CD4-positive, alpha-beta memory T cell (primary cell): Measurements from ENCODE around the gene RAPGEF2. TPM values are rescaled to one million over a fixed set of nuclear protein-coding genes. Genes with fewer than 3 reads are reported as not detected.

Source experiments
- CTCF ChIA-PET: fragments of 350-600 bp; sonication (Branson Sonifier 250); formaldehyde crosslinking; loops from one replicate; lab custom pipeline; 2021; ENCODE audit warnings: inconsistent platforms; ENCODE audit not compliant: partially characterized antibody; lab: Charles Lee
- POLR2A ChIA-PET: fragments of 350-600 bp; sonication (Branson Sonifier 250); formaldehyde crosslinking; loops from one replicate; lab custom pipeline; 2021; ENCODE audit not compliant: partially characterized antibody; lab: Charles Lee
- DNase-seq, 5 donors: peaks; one replicate each; pipeline versions ENCODE4 v3.0.0 to v3.0.0-alpha.2; 2020 to 2022; ENCODE audit warnings: mixed read lengths in 1 of 5
- H3K27ac ChIP-seq: one replicate; pipeline ENCODE4 v1.7.0; 2013; ENCODE audit warnings: low read depth, low read length
- H3K27me3 ChIP-seq: 2 replicates; pipeline ENCODE4 v1.7.0; 2013; ENCODE audit warnings: mild to moderate bottlenecking, low read length, moderate library complexity; ENCODE audit not compliant: insufficient read depth
- H3K36me3 ChIP-seq: 2 replicates; pipeline ENCODE4 v1.7.0; 2013; ENCODE audit warnings: mild to moderate bottlenecking, low read length, moderate library complexity; ENCODE audit not compliant: insufficient read depth
- H3K4me1 ChIP-seq: 2 replicates; pipeline ENCODE4 v1.7.0; 2013; ENCODE audit warnings: mild to moderate bottlenecking, low read length, moderate library complexity; ENCODE audit not compliant: insufficient read depth
- H3K4me3 ChIP-seq, 2 donors: one replicate each; pipeline ENCODE4 v1.7.0; 2013; ENCODE audit warnings: low read length in 2 of 2, mild to moderate bottlenecking in 1 of 2
- H3K9me3 ChIP-seq, 2 donors: one replicate each; pipeline ENCODE4 v1.7.0; 2013; ENCODE audit warnings: low read length in 2 of 2, control low read depth in 1 of 2; ENCODE audit not compliant: control insufficient read depth in 1 of 2
- H3K27ac Mint-ChIP-seq, 7 donors: one replicate each; pipeline ENCODE4 v1.8.0; 2020 to 2021; ENCODE audit warnings: mixed read lengths in 7 of 7, mild to moderate bottlenecking in 6 of 7, inconsistent platforms in 3 of 7, moderate library complexity in 3 of 7
- H3K27me3 Mint-ChIP-seq, 2 donors: one replicate each; pipeline ENCODE4 v1.8.0; 2020 to 2021; ENCODE audit warnings: mixed read lengths in 2 of 2
- H3K36me3 Mint-ChIP-seq, 2 donors: one replicate each; pipeline ENCODE4 v1.8.0; 2020 to 2021; ENCODE audit warnings: mixed read lengths in 2 of 2, inconsistent platforms in 1 of 2, mild to moderate bottlenecking in 1 of 2
- H3K4me1 Mint-ChIP-seq, 4 donors: one replicate each; pipeline ENCODE4 v1.8.0; 2020 to 2021; ENCODE audit warnings: mixed read lengths in 4 of 4, mild to moderate bottlenecking in 1 of 4
- H3K4me3 Mint-ChIP-seq, 8 donors: one replicate each; pipeline ENCODE4 v1.8.0; 2020 to 2021; ENCODE audit warnings: mixed read lengths in 8 of 8, mild to moderate bottlenecking in 7 of 8, moderate library complexity in 6 of 8, inconsistent platforms in 3 of 8
- H3K9me3 Mint-ChIP-seq, 8 donors: one replicate each; pipeline ENCODE4 v1.8.0; 2020 to 2021; ENCODE audit warnings: mixed read lengths in 8 of 8, mild to moderate bottlenecking in 5 of 8, inconsistent platforms in 3 of 8, moderate library complexity in 1 of 8
- intact Hi-C: fragments of 100-400 bp; cut with micrococcal nuclease; formaldehyde crosslinking; loops from one replicate; pipeline ENCODE4 v1.15.1; 2023
- polyA plus RNA-seq, 2 donors: library from polyadenylated mRNA; unstranded; fragments of 300-500 nt; fragmentation: Illumina TruSeq; gene quantifications; one replicate each; pipeline ENCODE4 v1.2.3, GENCODE V29; 2021
- total RNA-seq, 2 experiments: library from RNA; stranded (reverse); gene quantifications; one replicate each; pipeline ENCODE4 v1.2.3, GENCODE V29; 2021

RAPGEF2 gene
- total and polyA plus RNA-seq, 4 experiments from 2014 or later: 0.69 to 27.9 (median 12.1) TPM

GRCh38 chr4:159282329-159282728 lies 179.4 kb downstream of the RAPGEF2 start:
- Mint-ChIP-seq H3K9me3 (peaks cover 0 to 3% (median 0%) of the 10 kb centered on the region in 8 donors), H3K27me3 (no peaks in the 10 kb centered on the region), H3K4me1 (no peaks in the 10 kb centered on the region), H3K4me3 (no peak overlapping the region), H3K27ac (no peak overlapping the region), H3K36me3 (peaks cover 5 to 31% of the 10 kb centered on the region in 2 donors)
- no peak overlapping the region for H3K27ac ChIP-seq
- POLR2A ChIA-PET: no interaction called here
- intact Hi-C loops: no loop called here
- H3K36me3 ChIP-seq: no peaks in the 10 kb centered on the region
- no peaks in the 10 kb centered on the region for H3K4me1 ChIP-seq
- no peak overlapping the region for H3K4me3 ChIP-seq
- H3K9me3 ChIP-seq: no peaks in the 10 kb centered on the region
- CTCF ChIA-PET: no interaction called here
- H3K27me3 ChIP-seq: no peaks in the 10 kb centered on the region
- DNase-seq: no peak

GRCh38 chr4:159282944-159283343 lies 180.1 kb downstream of the RAPGEF2 start:
- POLR2A ChIA-PET: no interaction called here

GRCh38 chr4:159283696-159284095 lies 180.8 kb downstream of the RAPGEF2 start:
- POLR2A ChIA-PET: no interaction called here
- intact Hi-C loops: no loop called here

More at GRCh38 chr4:159282944-159283343, 180.1 kb downstream of the RAPGEF2 start:
- no peaks in the 10 kb centered on the region for H3K4me1 ChIP-seq
- Mint-ChIP-seq H3K4me1 (no peaks in the 10 kb centered on the region), H3K4me3 (no peak overlapping the region), H3K27ac (no peak overlapping the region), H3K36me3 (peaks cover 1 to 25% of the 10 kb centered on the region in 2 donors), H3K27me3 (no peaks in the 10 kb centered on the region), H3K9me3 (peaks cover 0 to 3% (median 0%) of the 10 kb centered on the region in 8 donors)
- intact Hi-C loops: no loop called here
- CTCF ChIA-PET: no interaction called here
- DNase-seq: no peak
- no peaks in the 10 kb centered on the region for H3K27me3 ChIP-seq
- H3K4me3 ChIP-seq: no peak overlapping the region
- no peaks in the 10 kb centered on the region for H3K9me3 ChIP-seq
- H3K36me3 ChIP-seq: no peaks in the 10 kb centered on the region
- H3K27ac ChIP-seq: no peak overlapping the region

GRCh38 chr4:159284113-159284512 lies 181.2 kb downstream of the RAPGEF2 start:
- no peaks in the 10 kb centered on the region for H3K9me3 ChIP-seq
- H3K4me3 Mint-ChIP-seq: no peak overlapping the region

More at GRCh38 chr4:159283696-159284095, 180.8 kb downstream of the RAPGEF2 start:
- Histone ChIP-seq H3K27ac (no peak overlapping the region), H3K36me3 (no peaks in the 10 kb centered on the region), H3K9me3 (no peaks in the 10 kb centered on the region), H3K4me3 (no peak overlapping the region), H3K27me3 (no peaks in the 10 kb centered on the region), H3K4me1 (no peaks in the 10 kb centered on the region)
- CTCF ChIA-PET: no interaction called here
- no peak overlapping the region for H3K4me3 Mint-ChIP-seq
- no peaks in the 10 kb centered on the region for H3K27me3 Mint-ChIP-seq
- peaks cover 1 to 24% of the 10 kb centered on the region in 2 donors for H3K36me3 Mint-ChIP-seq
- no peak for DNase-seq
- H3K9me3 Mint-ChIP-seq: peaks cover 0 to 3% (median 0%) of the 10 kb centered on the region in 8 donors
- no peaks in the 10 kb centered on the region for H3K4me1 Mint-ChIP-seq
- H3K27ac Mint-ChIP-seq: no peak overlapping the region

GRCh38 chr4:159284733-159285132 lies 181.9 kb downstream of the RAPGEF2 start:
- H3K27ac Mint-ChIP-seq: no peak overlapping the region
- H3K4me3 Mint-ChIP-seq: no peak overlapping the region
- Histone ChIP-seq H3K4me1 (no peaks in the 10 kb centered on the region), H3K36me3 (no peaks in the 10 kb centered on the region), H3K27me3 (no peaks in the 10 kb centered on the region), H3K9me3 (no peaks in the 10 kb centered on the region), H3K4me3 (no peak overlapping the region), H3K27ac (no peak overlapping the region)
- intact Hi-C loops: no loop called here
- POLR2A ChIA-PET: no interaction called here
- no peak for DNase-seq
- H3K9me3 Mint-ChIP-seq: peaks cover 0 to 3% (median 0%) of the 10 kb centered on the region in 8 donors
- no peaks in the 10 kb centered on the region for H3K4me1 Mint-ChIP-seq
- H3K36me3 Mint-ChIP-seq: peaks cover 1 to 19% of the 10 kb centered on the region in 2 donors
- CTCF ChIA-PET: no interaction called here
- H3K27me3 Mint-ChIP-seq: no peaks in the 10 kb centered on the region

More at GRCh38 chr4:159284113-159284512, 181.2 kb downstream of the RAPGEF2 start:
- Histone ChIP-seq H3K27me3 (no peaks in the 10 kb centered on the region), H3K4me3 (no peak overlapping the region), H3K4me1 (no peaks in the 10 kb centered on the region), H3K27ac (no peak overlapping the region), H3K36me3 (no peaks in the 10 kb centered on the region)
- ChIA-PET CTCF (no interaction called here), POLR2A (no interaction called here)
- Mint-ChIP-seq H3K36me3 (peaks cover 1 to 20% of the 10 kb centered on the region in 2 donors), H3K4me1 (no peaks in the 10 kb centered on the region), H3K27ac (no peak overlapping the region), H3K27me3 (no peaks in the 10 kb centered on the region), H3K9me3 (peaks cover 0 to 3% (median 0%) of the 10 kb centered on the region in 8 donors)
- intact Hi-C loops: no loop called here
- DNase-seq: no peak

GRCh38 chr4:159287767-159288166 lies 184.9 kb downstream of the RAPGEF2 start:
- no peaks in the 10 kb centered on the region for H3K4me1 Mint-ChIP-seq

GRCh38 chr4:159289682-159290081 lies 186.8 kb downstream of the RAPGEF2 start:
- H3K9me3 ChIP-seq: no peaks in the 10 kb centered on the region
- no peaks in the 10 kb centered on the region for H3K4me1 ChIP-seq
- Mint-ChIP-seq H3K27ac (peak overlapping the region in 1 of 7 donors; percentile 10), H3K4me1 (no peaks in the 10 kb centered on the region), H3K4me3 (no peak overlapping the region), H3K9me3 (peaks cover 0 to 3% (median 0%) of the 10 kb centered on the region in 8 donors), H3K36me3 (peaks cover 2 to 19% of the 10 kb centered on the region in 2 donors), H3K27me3 (no peaks in the 10 kb centered on the region)
- H3K27me3 ChIP-seq: no peaks in the 10 kb centered on the region
- H3K27ac ChIP-seq: no peak overlapping the region
- POLR2A ChIA-PET: no interaction called here
- intact Hi-C loops: no loop called here
- no peak for DNase-seq
- H3K4me3 ChIP-seq: no peak overlapping the region
- H3K36me3 ChIP-seq: no peaks in the 10 kb centered on the region
- CTCF ChIA-PET: no interaction called here

More at GRCh38 chr4:159287767-159288166, 184.9 kb downstream of the RAPGEF2 start:
- H3K4me1 ChIP-seq: no peaks in the 10 kb centered on the region
- ChIA-PET CTCF (interaction anchor here (0.6 kb wide), 1 partner anchor 89 kb away, joined by 3 read pairs; no protein-coding TSS in a partner anchor), POLR2A (no interaction called here)
- Mint-ChIP-seq H3K36me3 (peaks cover 2 to 22% of the 10 kb centered on the region in 2 donors), H3K4me3 (no peak overlapping the region), H3K27ac (no peak overlapping the region), H3K9me3 (peaks cover 0 to 3% (median 0%) of the 10 kb centered on the region in 8 donors), H3K27me3 (no peaks in the 10 kb centered on the region)
- no peak for DNase-seq
- intact Hi-C loops: no loop called here
- H3K36me3 ChIP-seq: no peaks in the 10 kb centered on the region
- H3K27ac ChIP-seq: no peak overlapping the region
- no peak overlapping the region for H3K4me3 ChIP-seq
- no peaks in the 10 kb centered on the region for H3K27me3 ChIP-seq
- no peaks in the 10 kb centered on the region for H3K9me3 ChIP-seq
